Astrocyte (in vitro differentiated cells and primary cell): ENCODE data around the gene CDKN2C. TPM values are rescaled to one million over a fixed set of nuclear protein-coding genes. Genes with fewer than 3 reads are reported as not detected.

Experiments
- DNase-seq: peaks from one replicate; pipeline ENCODE4 v3.0.0-alpha.2; 2010; ENCODE audit warnings: low read depth
- FAIRE-seq: peaks from 2 replicates; lab custom pipeline; 2011; peaks lifted over from hg19 to GRCh38; lab: Jason Lieb, UNC
- H2AFZ ChIP-seq: 2 replicates; pipeline ENCODE4 v1.6.0; 2012; ENCODE audit warnings: low read depth, low read length, inconsistent platforms
- H3K27ac ChIP-seq: 2 replicates; pipeline ENCODE4 v1.5.1; 2011; ENCODE audit warnings: low read depth, low read length, inconsistent platforms
- H3K27me3 ChIP-seq: 2 replicates; pipeline ENCODE4 v1.6.0; 2011; ENCODE audit warnings: low read length, inconsistent platforms; ENCODE audit not compliant: insufficient read depth
- H3K36me3 ChIP-seq: 2 replicates; pipeline ENCODE4 v1.5.1; 2011; ENCODE audit warnings: low read length, inconsistent platforms; ENCODE audit not compliant: insufficient read depth
- H3K4me1 ChIP-seq: 2 replicates; pipeline ENCODE4 v1.5.1; 2011; ENCODE audit warnings: low read length, inconsistent platforms; ENCODE audit not compliant: insufficient read depth
- H3K4me2 ChIP-seq: 2 replicates; pipeline ENCODE4 v1.6.0; 2012; ENCODE audit warnings: low read length, inconsistent platforms
- H3K4me3 ChIP-seq: 2 replicates; pipeline ENCODE4 v1.5.1; 2011; ENCODE audit warnings: low read depth, mild to moderate bottlenecking, low read length, inconsistent platforms; ENCODE audit not compliant: insufficient read depth
- H3K79me2 ChIP-seq: 2 replicates; pipeline ENCODE4 v1.6.0; 2012; ENCODE audit warnings: mild to moderate bottlenecking, low read length, inconsistent platforms; ENCODE audit not compliant: insufficient read depth
- H3K9ac ChIP-seq: 2 replicates; pipeline ENCODE4 v1.6.0; 2012; ENCODE audit warnings: mild to moderate bottlenecking, low read length, inconsistent platforms
- H3K9me3 ChIP-seq: 2 replicates; pipeline ENCODE4 v1.5.1; 2012; ENCODE audit warnings: low read depth, mild to moderate bottlenecking, low read length, inconsistent platforms; ENCODE audit not compliant: insufficient read depth
- H4K20me1 ChIP-seq: 2 replicates; pipeline ENCODE4 v1.6.0; 2012; ENCODE audit warnings: low read length, inconsistent platforms; ENCODE audit not compliant: insufficient read depth
- H3K27ac Mint-ChIP-seq: one replicate; pipeline ENCODE4 v1.8.0; 2021; ENCODE audit warnings: mild to moderate bottlenecking, mixed read lengths; ENCODE audit not compliant: unreplicated experiment
- H3K27me3 Mint-ChIP-seq: one replicate; pipeline ENCODE4 v1.8.0; 2021; ENCODE audit warnings: low read depth, mixed read lengths; ENCODE audit not compliant: unreplicated experiment
- H3K36me3 Mint-ChIP-seq: one replicate; pipeline ENCODE4 v1.8.0; 2021; ENCODE audit warnings: low read depth, mixed read lengths; ENCODE audit not compliant: unreplicated experiment
- H3K4me1 Mint-ChIP-seq: one replicate; pipeline ENCODE4 v1.8.0; 2021; ENCODE audit warnings: low read depth, mixed read lengths; ENCODE audit not compliant: unreplicated experiment
- H3K4me3 Mint-ChIP-seq: one replicate; pipeline ENCODE4 v1.8.0; 2021; ENCODE audit warnings: mild to moderate bottlenecking, moderate library complexity, mixed read lengths; ENCODE audit not compliant: unreplicated experiment
- H3K9me3 Mint-ChIP-seq: one replicate; pipeline ENCODE4 v1.8.0; 2021; ENCODE audit warnings: mild to moderate bottlenecking, mixed read lengths; ENCODE audit not compliant: unreplicated experiment
- EZH2 ChIP-seq: IDR thresholded peaks from 2 replicates; pipeline ENCODE4 v1.6.1; 2012; ENCODE audit warnings: mild to moderate bottlenecking, low read length, inconsistent platforms; ENCODE audit not compliant: insufficient read depth
- total RNA-seq: library from RNA; stranded (reverse); gene quantifications from 2 replicates; pipeline ENCODE4 v1.2.1, GENCODE V29; 2021
- TF ChIP-seq, protein P1 (sequence below): IDR thresholded peaks from 2 replicates; pipeline ENCODE4 v1.5.1; 2011; ENCODE audit warnings: low read depth, mild to moderate bottlenecking, inconsistent platforms, low read length, moderate library complexity; ENCODE audit not compliant: insufficient read depth

CDKN2C gene
- total RNA-seq, 1 donor from 2014 or later: 0.43 TPM

GRCh38 chr1:51009381-51009780, 39.3 kb downstream of the CDKN2C start:
- peaks cover 4% of the 10 kb centered on the region for H3K27me3 Mint-ChIP-seq
- Histone ChIP-seq H3K79me2 (no peaks in the 10 kb centered on the region), H3K36me3 (no peaks in the 10 kb centered on the region), H3K4me3 (no peak overlapping the region), H3K27ac (no peak overlapping the region), H2AFZ (no peak overlapping the region), H4K20me1 (no peaks in the 10 kb centered on the region), H3K27me3 (no peaks in the 10 kb centered on the region), H3K9me3 (no peaks in the 10 kb centered on the region), H3K9ac (no peak overlapping the region), H3K4me1 (no peaks in the 10 kb centered on the region), H3K4me2 (no peak overlapping the region)
- H3K4me1 Mint-ChIP-seq: no peaks in the 10 kb centered on the region
- no peak overlapping the region for H3K27ac Mint-ChIP-seq
- DNase-seq (no peak), FAIRE-seq (no peak)
- TF ChIP-seq, protein P1, sequence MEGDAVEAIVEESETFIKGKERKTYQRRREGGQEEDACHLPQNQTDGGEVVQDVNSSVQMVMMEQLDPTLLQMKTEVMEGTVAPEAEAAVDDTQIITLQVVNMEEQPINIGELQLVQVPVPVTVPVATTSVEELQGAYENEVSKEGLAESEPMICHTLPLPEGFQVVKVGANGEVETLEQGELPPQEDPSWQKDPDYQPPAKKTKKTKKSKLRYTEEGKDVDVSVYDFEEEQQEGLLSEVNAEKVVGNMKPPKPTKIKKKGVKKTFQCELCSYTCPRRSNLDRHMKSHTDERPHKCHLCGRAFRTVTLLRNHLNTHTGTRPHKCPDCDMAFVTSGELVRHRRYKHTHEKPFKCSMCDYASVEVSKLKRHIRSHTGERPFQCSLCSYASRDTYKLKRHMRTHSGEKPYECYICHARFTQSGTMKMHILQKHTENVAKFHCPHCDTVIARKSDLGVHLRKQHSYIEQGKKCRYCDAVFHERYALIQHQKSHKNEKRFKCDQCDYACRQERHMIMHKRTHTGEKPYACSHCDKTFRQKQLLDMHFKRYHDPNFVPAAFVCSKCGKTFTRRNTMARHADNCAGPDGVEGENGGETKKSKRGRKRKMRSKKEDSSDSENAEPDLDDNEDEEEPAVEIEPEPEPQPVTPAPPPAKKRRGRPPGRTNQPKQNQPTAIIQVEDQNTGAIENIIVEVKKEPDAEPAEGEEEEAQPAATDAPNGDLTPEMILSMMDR: no peak
- TF ChIP-seq EZH2: no peak
- no peaks in the 10 kb centered on the region for H3K9me3 Mint-ChIP-seq
- H3K36me3 Mint-ChIP-seq: no peaks in the 10 kb centered on the region
- H3K4me3 Mint-ChIP-seq: no peak overlapping the region

DNA sequence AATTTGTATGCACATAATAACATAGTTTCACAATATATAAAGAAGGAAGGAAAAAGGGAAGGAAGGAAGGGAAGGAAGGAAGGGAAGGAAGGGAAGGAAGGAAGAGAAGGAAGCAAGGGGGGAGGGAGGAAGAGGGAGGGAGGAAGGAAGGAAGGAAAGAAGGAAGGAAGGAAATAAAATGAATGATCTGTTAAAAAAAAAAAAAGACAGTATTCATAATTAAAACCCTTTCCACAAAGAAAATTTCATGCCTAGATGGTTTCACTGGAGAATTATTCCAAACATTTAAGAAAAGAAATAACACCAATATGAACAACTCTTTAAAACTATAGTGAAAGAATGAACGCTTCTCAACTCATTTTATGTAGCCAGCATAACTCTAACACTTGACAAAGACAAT, 44.8 kb downstream of the CDKN2C start:
- H3K27me3 ChIP-seq: no peaks in the 10 kb centered on the region
- no peaks in the 10 kb centered on the region for H3K9me3 ChIP-seq
- no peak for DNase-seq
- H4K20me1 ChIP-seq: no peaks in the 10 kb centered on the region
- no peak for TF ChIP-seq EZH2
- TF ChIP-seq, protein P1: no peak
- no peak overlapping the region for H2AFZ ChIP-seq
- no peak overlapping the region for H3K4me3 Mint-ChIP-seq
- H3K9ac ChIP-seq: no peak overlapping the region
- no peaks in the 10 kb centered on the region for H3K36me3 ChIP-seq
- H3K79me2 ChIP-seq: no peaks in the 10 kb centered on the region
- H3K4me3 ChIP-seq: no peak overlapping the region
- H3K27ac ChIP-seq: no peak overlapping the region
- no peaks in the 10 kb centered on the region for H3K4me1 ChIP-seq
- H3K36me3 Mint-ChIP-seq: no peaks in the 10 kb centered on the region
- no peaks in the 10 kb centered on the region for H3K4me1 Mint-ChIP-seq
- H3K27ac Mint-ChIP-seq: no peak overlapping the region
- H3K4me2 ChIP-seq: no peak overlapping the region
- H3K27me3 Mint-ChIP-seq: no peaks in the 10 kb centered on the region
- peaks cover 3% of the 10 kb centered on the region for H3K9me3 Mint-ChIP-seq
- no peak for FAIRE-seq

GRCh38 chr1:51019811-51020210, 49.8 kb downstream of the CDKN2C start:
- H3K4me3 Mint-ChIP-seq: no peak overlapping the region
- no peaks in the 10 kb centered on the region for H3K27me3 Mint-ChIP-seq
- no peaks in the 10 kb centered on the region for H3K36me3 Mint-ChIP-seq
- H3K4me2 ChIP-seq: no peak overlapping the region
- H3K4me1 ChIP-seq: no peaks in the 10 kb centered on the region
- FAIRE-seq (no peak), DNase-seq (no peak)
- H3K9ac ChIP-seq: no peak overlapping the region
- TF ChIP-seq, protein P1: no peak
- no peak for TF ChIP-seq EZH2
- no peak overlapping the region for H3K4me3 ChIP-seq
- H3K9me3 Mint-ChIP-seq: peaks cover 3% of the 10 kb centered on the region
- H3K27me3 ChIP-seq: no peaks in the 10 kb centered on the region
- H4K20me1 ChIP-seq: no peaks in the 10 kb centered on the region
- H3K27ac ChIP-seq: no peak overlapping the region
- H2AFZ ChIP-seq: no peak overlapping the region
- no peaks in the 10 kb centered on the region for H3K36me3 ChIP-seq
- no peak overlapping the region for H3K27ac Mint-ChIP-seq
- H3K79me2 ChIP-seq: no peaks in the 10 kb centered on the region
- no peaks in the 10 kb centered on the region for H3K4me1 Mint-ChIP-seq
- no peaks in the 10 kb centered on the region for H3K9me3 ChIP-seq

Other genes with a start within 250 kb of the CDKN2C start
- gene FAF1, start 10.0 kb upstream of the CDKN2C start, total RNA-seq: 34.1 and 35.4 TPM in 2 replicates
- not detected in 2 replicates for gene C1orf185, start 132.0 kb downstream of the CDKN2C start, total RNA-seq